Suprapubic skin (tissue), 3 donors: ENCODE data around the gene RIC8A.

ENCODE experiments used
- POLR2AphosphoS5 ChIP-seq, 3 donors: sonication (generic); formaldehyde crosslinking; IDR thresholded peaks; one replicate each; pipeline ENCODE4 v1.6.1; 2017; ENCODE audit warnings: antibody characterized with exemption in 3 of 3
- TF ChIP-seq, protein P1 (sequence below), 2 donors: fragments of 200-600 bp in 1 of 2; fragments of 450-650 bp in 1 of 2; sonication (generic) in 1 of 2; IDR thresholded peaks; one replicate each; pipeline ENCODE4 v1.5.1; 2016 to 2019; ENCODE audit warnings: antibody characterized with exemption in 2 of 2, mild to moderate bottlenecking in 1 of 2, moderate library complexity in 1 of 2

DNA sequence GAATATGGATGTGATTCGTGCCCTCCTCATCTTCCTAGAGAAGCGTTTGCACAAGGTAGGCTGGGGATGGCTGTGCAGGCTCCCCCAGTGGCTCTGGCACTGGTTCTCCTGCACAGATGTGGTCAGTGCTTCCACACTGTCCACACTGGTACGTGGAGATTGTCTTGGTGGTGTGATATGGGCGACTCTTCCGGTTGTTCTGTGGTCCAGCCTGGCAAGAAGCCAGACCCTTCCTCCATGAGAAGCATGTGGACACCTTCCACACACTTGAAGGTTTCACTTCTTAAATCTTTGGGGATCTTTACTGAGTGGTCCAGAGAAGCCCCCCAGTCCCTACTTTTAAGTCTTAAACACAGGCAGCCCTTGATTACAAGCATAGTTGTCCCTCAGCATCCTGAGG lies 3.8 kb downstream of the RIC8A start:
- TF ChIP-seq POLR2AphosphoS5 (IDR thresholded peaks at IDR 0.05) = no peak
- TF ChIP-seq, protein P1, sequence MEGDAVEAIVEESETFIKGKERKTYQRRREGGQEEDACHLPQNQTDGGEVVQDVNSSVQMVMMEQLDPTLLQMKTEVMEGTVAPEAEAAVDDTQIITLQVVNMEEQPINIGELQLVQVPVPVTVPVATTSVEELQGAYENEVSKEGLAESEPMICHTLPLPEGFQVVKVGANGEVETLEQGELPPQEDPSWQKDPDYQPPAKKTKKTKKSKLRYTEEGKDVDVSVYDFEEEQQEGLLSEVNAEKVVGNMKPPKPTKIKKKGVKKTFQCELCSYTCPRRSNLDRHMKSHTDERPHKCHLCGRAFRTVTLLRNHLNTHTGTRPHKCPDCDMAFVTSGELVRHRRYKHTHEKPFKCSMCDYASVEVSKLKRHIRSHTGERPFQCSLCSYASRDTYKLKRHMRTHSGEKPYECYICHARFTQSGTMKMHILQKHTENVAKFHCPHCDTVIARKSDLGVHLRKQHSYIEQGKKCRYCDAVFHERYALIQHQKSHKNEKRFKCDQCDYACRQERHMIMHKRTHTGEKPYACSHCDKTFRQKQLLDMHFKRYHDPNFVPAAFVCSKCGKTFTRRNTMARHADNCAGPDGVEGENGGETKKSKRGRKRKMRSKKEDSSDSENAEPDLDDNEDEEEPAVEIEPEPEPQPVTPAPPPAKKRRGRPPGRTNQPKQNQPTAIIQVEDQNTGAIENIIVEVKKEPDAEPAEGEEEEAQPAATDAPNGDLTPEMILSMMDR (IDR thresholded peaks at IDR 0.05) = no peak
